ENCODE results near the gene C1QTNF3.

DNA sequence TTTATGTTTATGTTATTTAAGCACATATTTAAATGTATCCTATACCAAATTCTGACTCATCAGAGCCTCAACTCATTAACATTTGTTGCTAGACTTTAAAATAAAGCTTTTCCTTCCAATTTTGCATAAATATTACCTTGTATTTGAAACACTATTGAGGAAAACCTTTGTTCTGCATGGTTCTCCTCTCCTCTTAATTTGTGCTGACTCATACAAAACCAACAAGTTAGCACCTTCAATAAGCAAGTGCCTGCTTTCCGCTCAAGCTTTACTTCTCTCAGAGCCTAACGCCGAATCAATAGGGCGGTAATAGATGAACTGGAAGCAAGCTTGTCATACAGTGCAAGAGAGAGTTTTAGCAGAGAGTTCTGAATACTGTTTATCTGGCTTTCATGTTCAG is 43.0 kb downstream of the C1QTNF3 start:
- TF ChIP-seq, protein P1, sequence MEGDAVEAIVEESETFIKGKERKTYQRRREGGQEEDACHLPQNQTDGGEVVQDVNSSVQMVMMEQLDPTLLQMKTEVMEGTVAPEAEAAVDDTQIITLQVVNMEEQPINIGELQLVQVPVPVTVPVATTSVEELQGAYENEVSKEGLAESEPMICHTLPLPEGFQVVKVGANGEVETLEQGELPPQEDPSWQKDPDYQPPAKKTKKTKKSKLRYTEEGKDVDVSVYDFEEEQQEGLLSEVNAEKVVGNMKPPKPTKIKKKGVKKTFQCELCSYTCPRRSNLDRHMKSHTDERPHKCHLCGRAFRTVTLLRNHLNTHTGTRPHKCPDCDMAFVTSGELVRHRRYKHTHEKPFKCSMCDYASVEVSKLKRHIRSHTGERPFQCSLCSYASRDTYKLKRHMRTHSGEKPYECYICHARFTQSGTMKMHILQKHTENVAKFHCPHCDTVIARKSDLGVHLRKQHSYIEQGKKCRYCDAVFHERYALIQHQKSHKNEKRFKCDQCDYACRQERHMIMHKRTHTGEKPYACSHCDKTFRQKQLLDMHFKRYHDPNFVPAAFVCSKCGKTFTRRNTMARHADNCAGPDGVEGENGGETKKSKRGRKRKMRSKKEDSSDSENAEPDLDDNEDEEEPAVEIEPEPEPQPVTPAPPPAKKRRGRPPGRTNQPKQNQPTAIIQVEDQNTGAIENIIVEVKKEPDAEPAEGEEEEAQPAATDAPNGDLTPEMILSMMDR (conservative IDR thresholded peaks at IDR 0.05; ENCODE audit: low read depth in 2 of 2): no peak
- no peak for TF ChIP-seq POLR2AphosphoS5 (IDR thresholded peaks at IDR 0.05; ENCODE audit: low read depth)
- TF ChIP-seq REST (IDR thresholded peaks at IDR 0.05; ENCODE audit: unreplicated experiment): no peak
- no peak for TF ChIP-seq EZH2phosphoT487 (IDR thresholded peaks at IDR 0.05; ENCODE audit: unreplicated experiment)
- no peak for TF ChIP-seq EZH2 (IDR thresholded peaks at IDR 0.05; ENCODE audit: low read depth, unreplicated experiment)
- TF ChIP-seq ZNF114 (CRISPR knock-in tag; IDR thresholded peaks at IDR 0.05): no peak
- no peak for TF ChIP-seq ZNF462 (CRISPR knock-in tag; IDR thresholded peaks at IDR 0.05)
- no peak for TF ChIP-seq ZNF331 (CRISPR knock-in tag; IDR thresholded peaks at IDR 0.05; ENCODE audit: low read depth)
- no peak for TF ChIP-seq JUNB (IDR thresholded peaks at IDR 0.05; ENCODE audit: unreplicated experiment)
- TF ChIP-seq STAT1 (IDR thresholded peaks at IDR 0.05; ENCODE audit: unreplicated experiment): no peak
- TF ChIP-seq CREB1 (CRISPR knock-in tag; IDR thresholded peaks at IDR 0.05; ENCODE audit: low read depth): no peak
- no peak for TF ChIP-seq NANOG (IDR thresholded peaks at IDR 0.05; ENCODE audit: borderline replicate concordance)

Data from GM23338 (cell line).